Measurements from ENCODE around the gene AP3B1. TPM values are rescaled to one million over a fixed set of nuclear protein-coding genes. Genes with fewer than 3 reads are reported as not detected.

AP3B1 gene
- total RNA-seq, 1 experiment from 2014 or later, result 50.3 TPM

- Mint-ChIP-seq H3K27me3 (ENCODE audit: low read depth) (peaks cover 2% of the 10 kb centered on the region; the same call in 1 of the 2 replicates), H3K4me1 (peaks cover 15% of the 10 kb centered on the region), H3K9me3 (peaks cover 15% of the 10 kb centered on the region), H3K4me3 (no peak overlapping the region), H3K27ac (no peak overlapping the region), H3K36me3 (no peaks in the 10 kb centered on the region)
- TF ChIP-seq E2F4 (CRISPR knock-in tag; IDR thresholded peaks at IDR 0.05; ENCODE audit: borderline replicate concordance, low read depth), result no peak
- TF ChIP-seq GABPB1 (CRISPR knock-in tag; IDR thresholded peaks at IDR 0.05), result no peak
- no peak for TF ChIP-seq ZNF671 (CRISPR knock-in tag; IDR thresholded peaks at IDR 0.05)
- no peak for TF ChIP-seq RORB (CRISPR knock-in tag; IDR thresholded peaks at IDR 0.05)
- TF ChIP-seq ZNF396 (CRISPR knock-in tag; IDR thresholded peaks at IDR 0.05; ENCODE audit: borderline replicate concordance), result no peak
- ChIA-PET CTCF (no interaction called here), POLR2A (no interaction called here)
- DNase-seq (ENCODE audit: low spot score) (no peak), ATAC-seq (no peak)
Observed at GRCh38 chr5:78317515-78317914, 23.0 kb upstream of the AP3B1 start.

GRCh38 chr5:78308703-78309102 is 14.2 kb upstream of the AP3B1 start:
- H3K4me1 Mint-ChIP-seq, result peaks cover 8% of the 10 kb centered on the region
- no peak overlapping the region for H3K27ac Mint-ChIP-seq
- ChIA-PET POLR2A (no interaction called here), CTCF (no interaction called here)
- H3K4me3 Mint-ChIP-seq, result no peak overlapping the region
- no peaks in the 10 kb centered on the region for H3K36me3 Mint-ChIP-seq
- DNase-seq (ENCODE audit: low spot score) (no peak), ATAC-seq (no peak)
- TF ChIP-seq, protein P1, sequence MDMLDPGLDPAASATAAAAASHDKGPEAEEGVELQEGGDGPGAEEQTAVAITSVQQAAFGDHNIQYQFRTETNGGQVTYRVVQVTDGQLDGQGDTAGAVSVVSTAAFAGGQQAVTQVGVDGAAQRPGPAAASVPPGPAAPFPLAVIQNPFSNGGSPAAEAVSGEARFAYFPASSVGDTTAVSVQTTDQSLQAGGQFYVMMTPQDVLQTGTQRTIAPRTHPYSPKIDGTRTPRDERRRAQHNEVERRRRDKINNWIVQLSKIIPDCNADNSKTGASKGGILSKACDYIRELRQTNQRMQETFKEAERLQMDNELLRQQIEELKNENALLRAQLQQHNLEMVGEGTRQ (CRISPR knock-in tag; IDR thresholded peaks at IDR 0.05), result peak; percentile 66
- TF ChIP-seq SMAD3 (CRISPR knock-in tag; IDR thresholded peaks at IDR 0.05; ENCODE audit: borderline replicate concordance), result no peak
- H3K27me3 Mint-ChIP-seq (ENCODE audit: low read depth), result no peaks in the 10 kb centered on the region
- peaks cover under 1% of the 10 kb centered on the region for H3K9me3 Mint-ChIP-seq

DNA sequence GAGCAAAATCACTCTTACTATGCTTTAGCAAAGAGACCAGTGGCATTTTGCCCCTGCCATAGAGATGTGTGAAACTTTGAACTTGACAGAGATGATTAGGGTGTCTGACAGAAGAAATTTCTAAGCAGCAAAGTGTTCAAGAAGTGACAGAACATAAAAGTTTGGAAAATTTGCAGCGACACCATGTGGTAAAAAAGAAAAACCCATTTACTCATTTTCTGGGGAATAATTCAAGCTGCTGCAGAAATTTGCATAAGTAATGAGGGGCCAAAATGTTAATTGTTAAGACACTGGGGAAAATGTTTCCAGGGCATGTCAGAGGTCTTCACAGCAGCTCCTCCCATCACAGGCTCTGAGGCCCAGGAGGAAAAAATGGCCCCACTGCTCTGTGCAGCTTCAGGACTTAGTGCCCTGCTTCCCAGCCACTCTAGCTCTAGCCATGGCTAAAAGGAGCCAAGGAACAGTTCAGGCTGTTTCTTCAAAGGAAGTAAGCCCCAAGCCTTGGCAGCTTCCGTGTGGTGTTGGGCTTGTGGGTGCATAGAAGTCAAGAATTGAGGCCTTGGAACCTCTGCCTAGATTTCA is 6.1 kb upstream of the AP3B1 start:
- Mint-ChIP-seq H3K27me3 (ENCODE audit: low read depth) (no peaks in the 10 kb centered on the region; the same call in 1 of the 2 replicates), H3K36me3 (peaks cover 18% of the 10 kb centered on the region), H3K4me3 (no peak overlapping the region), H3K4me1 (peaks cover 4% of the 10 kb centered on the region), H3K9me3 (peaks cover 25% of the 10 kb centered on the region), H3K27ac (no peak overlapping the region)
- DNase-seq (ENCODE audit: low spot score) (no peak), ATAC-seq (no peak)
- CTCF ChIA-PET, result interaction anchor here (0.6 to 1.0 kb wide), 6 partner anchors 8 to 191 kb away, joined by 3 to 5 read pairs (median 4); no protein-coding TSS in a partner anchor
- TF ChIP-seq RELA (CRISPR knock-in tag; IDR thresholded peaks at IDR 0.05; ENCODE audit: borderline replicate concordance) (no peak), ZNF512 (CRISPR knock-in tag; IDR thresholded peaks at IDR 0.05; ENCODE audit: borderline replicate concordance) (no peak), MYBL2 (CRISPR knock-in tag; IDR thresholded peaks at IDR 0.05) (no peak), ZNF232 (CRISPR knock-in tag; IDR thresholded peaks at IDR 0.05) (no peak), MXD4 (CRISPR knock-in tag; IDR thresholded peaks at IDR 0.05; ENCODE audit: borderline replicate concordance) (no peak), TEAD4 (CRISPR knock-in tag; IDR thresholded peaks at IDR 0.05) (no peak), PRDM15 (CRISPR knock-in tag; IDR thresholded peaks at IDR 0.05) (no peak), E2F4 (CRISPR knock-in tag; IDR thresholded peaks at IDR 0.05; ENCODE audit: borderline replicate concordance, low read depth) (no peak)
- TF ChIP-seq, protein P2, sequence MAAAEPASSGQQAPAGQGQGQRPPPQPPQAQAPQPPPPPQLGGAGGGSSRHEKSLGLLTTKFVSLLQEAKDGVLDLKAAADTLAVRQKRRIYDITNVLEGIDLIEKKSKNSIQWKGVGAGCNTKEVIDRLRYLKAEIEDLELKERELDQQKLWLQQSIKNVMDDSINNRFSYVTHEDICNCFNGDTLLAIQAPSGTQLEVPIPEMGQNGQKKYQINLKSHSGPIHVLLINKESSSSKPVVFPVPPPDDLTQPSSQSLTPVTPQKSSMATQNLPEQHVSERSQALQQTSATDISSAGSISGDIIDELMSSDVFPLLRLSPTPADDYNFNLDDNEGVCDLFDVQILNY (CRISPR knock-in tag; IDR thresholded peaks at IDR 0.05), result no peak
- TF ChIP-seq, protein P3, sequence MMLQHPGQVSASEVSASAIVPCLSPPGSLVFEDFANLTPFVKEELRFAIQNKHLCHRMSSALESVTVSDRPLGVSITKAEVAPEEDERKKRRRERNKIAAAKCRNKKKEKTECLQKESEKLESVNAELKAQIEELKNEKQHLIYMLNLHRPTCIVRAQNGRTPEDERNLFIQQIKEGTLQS (CRISPR knock-in tag; conservative IDR thresholded peaks at IDR 0.05), result no peak
- POLR2A ChIA-PET, result no interaction called here
